GM19239 (cell line): ENCODE results near the gene CLEC10A.
A peak's percentile ranks its signal among the peaks of the same experiment; 100 is the strongest.

Experiments used
- DNase-seq: peaks from one replicate; pipeline ENCODE4 v3.0.0; 2011; ENCODE audit warnings: low spot score; ENCODE audit not compliant: insufficient read length
- FAIRE-seq: peaks from 2 replicates; lab custom pipeline; 2011; peaks lifted over from hg19 to GRCh38; lab: Jason Lieb, UNC

CLEC10A gene

GRCh38 chr17:7043497-7044198, 36.4 kb downstream of the CLEC10A start, which contains the start of gene SLC16A11:
Gene SLC16A11 (minus strand): TSS chr17:7044092. CDS start chr17:7043513, 579 bp downstream.
- DNase-seq (no peak), FAIRE-seq (no peak)

DNA sequence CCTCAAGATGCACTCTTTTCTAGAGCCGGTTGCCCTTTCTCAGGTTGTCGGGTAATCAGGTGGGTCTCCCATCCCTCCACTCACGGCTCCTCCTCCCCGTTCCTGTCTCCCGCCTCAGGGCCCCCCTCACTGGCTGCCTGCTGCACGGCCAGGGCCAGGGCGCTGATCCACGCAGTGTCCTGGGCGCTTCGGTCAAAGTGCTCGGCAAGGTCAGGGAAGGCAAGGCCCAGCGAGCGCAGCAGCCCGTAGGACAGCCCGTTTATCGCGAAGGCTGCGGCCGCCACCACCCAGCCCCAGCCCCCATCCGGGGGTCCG, 36.9 kb downstream of the CLEC10A start:
- DNase-seq: no peak
- no peak for FAIRE-seq

DNA sequence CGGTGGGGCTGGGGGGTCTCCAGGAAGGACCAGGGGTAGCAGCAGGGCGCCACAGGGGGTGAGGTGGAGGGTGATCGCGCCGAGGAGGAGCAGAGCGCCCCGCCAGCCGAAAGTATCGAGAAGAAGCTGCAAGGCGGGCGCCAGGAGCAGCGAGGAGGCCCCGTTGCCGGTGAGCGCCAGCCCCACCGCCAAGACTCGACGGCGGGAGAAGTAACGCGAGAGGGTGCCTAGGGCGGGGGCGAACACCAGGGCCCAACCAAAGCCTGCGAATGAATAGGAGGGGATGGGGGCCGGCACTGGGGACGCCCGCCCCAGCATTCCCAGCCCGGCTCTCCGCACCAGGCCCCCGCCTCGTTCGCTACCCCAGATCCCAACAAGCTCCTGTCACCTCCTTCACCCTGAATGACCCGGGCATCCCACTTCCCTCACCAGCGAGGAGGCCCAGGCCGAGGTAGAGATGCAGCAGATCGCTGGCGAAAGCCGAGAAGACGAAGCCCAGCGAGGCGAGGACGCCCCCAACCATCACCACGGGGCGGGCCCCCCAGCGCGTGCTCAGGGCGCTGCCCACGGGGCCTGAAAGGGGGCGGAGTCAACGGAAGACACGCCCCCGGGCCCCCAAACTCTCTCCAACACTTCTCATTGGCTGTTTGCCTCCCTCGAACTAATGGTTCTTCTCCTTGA, 37.4 kb downstream of the CLEC10A start:
- FAIRE-seq (no peak), DNase-seq (no peak)

DNA sequence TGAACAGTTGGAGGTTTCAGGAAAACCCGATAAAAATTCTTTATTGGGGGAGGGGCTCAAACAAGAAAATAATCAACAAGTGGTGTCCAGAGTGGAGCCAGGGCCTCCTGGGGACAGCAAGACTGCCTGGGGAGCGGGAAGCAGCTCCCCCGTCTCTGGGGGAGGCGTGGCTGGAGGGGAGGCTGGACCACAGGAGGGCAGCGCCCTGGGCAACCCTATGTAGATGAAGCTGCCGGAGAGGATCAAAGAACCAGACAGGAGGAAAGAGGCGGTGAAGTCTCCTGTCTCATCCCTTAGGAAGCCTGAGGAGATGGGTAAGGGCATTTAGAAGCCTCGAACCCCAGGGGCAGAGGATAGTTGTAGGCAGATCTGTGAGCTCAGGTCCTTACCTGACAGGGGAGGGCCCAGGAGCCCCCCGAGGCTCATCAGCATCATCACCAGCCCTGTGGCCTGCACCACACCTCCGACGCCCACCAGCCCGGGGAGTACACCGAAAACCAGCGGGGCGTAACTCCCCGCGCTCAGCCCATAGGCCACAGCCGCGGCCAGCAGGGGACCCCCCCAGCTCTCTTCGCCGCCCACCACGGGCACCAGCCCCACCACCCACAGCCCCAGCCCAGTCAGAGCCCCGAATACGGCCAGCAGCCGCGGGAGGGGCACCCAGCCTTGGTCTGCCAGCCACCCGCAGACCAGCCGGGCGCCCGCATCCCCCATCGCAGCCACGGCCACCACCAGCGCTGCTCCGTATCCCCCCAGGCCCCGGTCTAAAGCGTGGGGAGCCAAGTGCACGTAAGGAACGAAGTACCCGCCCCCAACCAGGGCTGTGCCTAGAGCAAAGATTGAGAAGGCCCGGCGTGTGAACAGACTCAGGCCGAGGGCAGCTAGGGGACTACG, 38.2 kb downstream of the CLEC10A start:
- peak; percentile 11 for FAIRE-seq

DNA sequence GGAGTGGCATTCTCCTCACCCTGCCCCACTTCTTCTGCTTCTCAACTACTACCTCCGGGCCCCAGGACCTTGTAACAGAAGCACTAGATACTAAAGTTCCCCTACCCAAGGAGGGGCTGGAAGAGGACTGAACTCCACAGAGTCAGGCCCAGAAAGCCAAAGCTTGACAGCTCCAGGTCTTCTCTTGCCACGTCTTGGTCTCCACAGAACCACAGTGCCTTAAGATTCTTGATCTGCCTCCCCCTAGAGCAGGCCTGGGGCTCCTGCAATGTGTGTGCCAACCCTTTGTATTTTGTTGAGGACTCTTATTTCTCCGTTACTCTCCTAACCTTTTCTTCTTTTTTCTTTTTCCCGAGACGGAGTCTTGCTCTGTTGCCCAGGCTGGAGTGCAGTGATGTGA, 40.2 kb downstream of the CLEC10A start:
- DNase-seq (no peak), FAIRE-seq (no peak)

More for the DNA sequence above, 38.2 kb downstream of the CLEC10A start:
- DNase-seq: no peak

DNA sequence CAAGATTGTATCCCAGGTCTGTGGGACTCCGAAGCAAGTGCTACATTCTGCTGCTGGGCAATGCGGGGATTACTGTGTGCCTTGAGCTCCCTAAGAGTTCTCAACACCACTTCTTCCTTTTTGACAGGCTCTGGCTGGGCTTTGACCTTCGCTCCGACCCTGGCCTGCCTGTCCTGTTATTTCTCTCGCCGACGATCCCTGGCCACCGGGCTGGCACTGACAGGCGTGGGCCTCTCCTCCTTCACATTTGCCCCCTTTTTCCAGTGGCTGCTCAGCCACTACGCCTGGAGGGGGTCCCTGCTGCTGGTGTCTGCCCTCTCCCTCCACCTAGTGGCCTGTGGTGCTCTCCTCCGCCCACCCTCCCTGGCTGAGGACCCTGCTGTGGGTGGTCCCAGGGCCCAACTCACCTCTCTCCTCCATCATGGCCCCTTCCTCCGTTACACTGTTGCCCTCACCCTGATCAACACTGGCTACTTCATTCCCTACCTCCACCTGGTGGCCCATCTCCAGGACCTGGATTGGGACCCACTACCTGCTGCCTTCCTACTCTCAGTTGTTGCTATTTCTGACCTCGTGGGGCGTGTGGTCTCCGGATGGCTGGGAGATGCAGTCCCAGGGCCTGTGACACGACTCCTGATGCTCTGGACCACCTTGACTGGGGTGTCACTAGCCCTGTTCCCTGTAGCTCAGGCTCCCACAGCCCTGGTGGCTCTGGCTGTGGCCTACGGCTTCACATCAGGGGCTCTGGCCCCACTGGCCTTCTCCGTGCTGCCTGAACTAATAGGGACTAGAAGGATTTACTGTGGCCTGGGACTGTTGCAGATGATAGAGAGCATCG, 41.8 kb downstream of the CLEC10A start:
- FAIRE-seq: no peak
- no peak for DNase-seq

- FAIRE-seq: peak; percentile 99
- DNase-seq: peak; percentile 98
These were observed 44.3 kb downstream of the CLEC10A start, which contains the start of gene SLC16A13 for GRCh38 chr17:7035591-7036368. Gene SLC16A13 (plus strand): TSS chr17:7036015. CDS start chr17:7036383, 368 bp downstream.

GRCh38 chr17:7034955-7035590, 45.0 kb downstream of the CLEC10A start:
- FAIRE-seq (no peak), DNase-seq (no peak)

- FAIRE-seq (no peak), DNase-seq (no peak)
These were observed 50.4 kb downstream of the CLEC10A start for GRCh38 chr17:7029659-7030058.

- FAIRE-seq: no peak
These were observed 51.0 kb downstream of the CLEC10A start for GRCh38 chr17:7029096-7029495.

GRCh38 chr17:7027335-7027734, 52.7 kb downstream of the CLEC10A start:
- FAIRE-seq (no peak), DNase-seq (no peak)

More at GRCh38 chr17:7029096-7029495, 51.0 kb downstream of the CLEC10A start:
- DNase-seq: no peak

- DNase-seq (no peak), FAIRE-seq (no peak)
These were observed 53.5 kb downstream of the CLEC10A start for GRCh38 chr17:7026471-7027115.

DNA sequence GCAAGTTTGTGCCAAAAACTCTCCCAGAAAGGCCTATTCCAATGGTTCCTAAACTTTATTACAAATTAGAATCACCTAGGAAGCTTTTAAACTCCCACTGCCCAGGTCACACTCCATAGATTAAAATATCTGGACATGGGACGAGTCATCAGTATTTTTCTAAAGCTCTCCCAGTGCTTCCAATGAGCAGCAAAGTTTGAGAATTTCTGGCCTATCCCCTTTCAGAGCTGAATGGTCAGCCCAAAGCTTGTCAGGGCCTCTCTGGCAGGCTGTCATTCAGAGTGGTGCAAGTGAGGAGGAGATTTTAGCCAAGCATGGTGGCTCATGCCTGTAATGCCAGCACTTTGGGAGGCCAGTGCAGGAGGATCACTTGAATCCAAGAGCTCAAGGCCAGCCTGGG, 54.8 kb downstream of the CLEC10A start:
- FAIRE-seq (no peak), DNase-seq (no peak)
